Smooth muscle cell (in vitro differentiated cells): ENCODE results near the gene CACNA2D1. TPM values are rescaled to one million over a fixed set of nuclear protein-coding genes. Genes with fewer than 3 reads are reported as not detected.

Experiments used
- DNase-seq: peaks from one replicate; lab custom pipeline; 2025; ENCODE audit not compliant: unreplicated experiment; lab: John Stamatoyannopoulos, UW
- H2AFZ ChIP-seq: fragments of 200-600 bp; sonication (generic); 2 replicates; pipeline ENCODE4 v1.6.0; 2016; ENCODE audit warnings: antibody characterized with exemption, low read depth, mild to moderate bottlenecking
- H3F3A ChIP-seq: fragments of 200-600 bp; sonication (generic); 2 replicates; pipeline ENCODE4 v1.6.0; 2017; ENCODE audit warnings: antibody characterized with exemption, low read depth
- H3K27ac ChIP-seq: fragments of 200-600 bp; sonication (generic); 2 replicates; pipeline ENCODE4 v1.5.1; 2016; ENCODE audit warnings: low read depth, mild to moderate bottlenecking
- H3K27me3 ChIP-seq: fragments of 200-600 bp; sonication (generic); 2 replicates; pipeline ENCODE4 v1.6.1; 2016; ENCODE audit warnings: low read depth, mild to moderate bottlenecking
- H3K36me3 ChIP-seq: fragments of 200-600 bp; sonication (generic); 2 replicates; pipeline ENCODE4 v1.5.1; 2016; ENCODE audit warnings: low read depth
- H3K4me1 ChIP-seq: fragments of 200-600 bp; sonication (generic); 2 replicates; pipeline ENCODE4 v1.5.1; 2016; ENCODE audit warnings: low read depth
- H3K4me2 ChIP-seq: fragments of 200-600 bp; sonication (generic); 2 replicates; pipeline ENCODE4 v1.6.0; 2016; ENCODE audit warnings: mild to moderate bottlenecking
- H3K4me3 ChIP-seq: fragments of 200-600 bp; sonication (generic); 2 replicates; pipeline ENCODE4 v1.5.1; 2016; ENCODE audit warnings: mild to moderate bottlenecking
- H3K79me2 ChIP-seq: fragments of 200-600 bp; sonication (generic); 2 replicates; pipeline ENCODE4 v1.6.0; 2016; ENCODE audit warnings: low read depth, mild to moderate bottlenecking
- H3K9ac ChIP-seq: fragments of 200-600 bp; sonication (generic); 2 replicates; pipeline ENCODE4 v1.6.0; 2016; ENCODE audit warnings: low read depth
- H3K9me3 ChIP-seq: fragments of 200-600 bp; sonication (generic); replicated peaks from 2 replicates; pipeline ENCODE4 v1.5.1; 2016; ENCODE audit warnings: low read depth
- H4K20me1 ChIP-seq: fragments of 200-600 bp; sonication (generic); 2 replicates; pipeline ENCODE4 v1.6.0; 2016; ENCODE audit warnings: low read depth
- CTCF ChIP-seq: fragments of 200-600 bp; sonication (generic); IDR thresholded peaks from 2 replicates; pipeline ENCODE4 v1.5.1; 2017; ENCODE audit warnings: borderline replicate concordance, mild to moderate bottlenecking, antibody characterized with exemption; ENCODE audit not compliant: insufficient read depth, poor library complexity, severe bottlenecking
- WGBS: methylation state at CpG from one replicate; pipeline ENCODE4 v1.1.7; 2016; ENCODE audit warnings: low lambda C conversion rate; 5-methylcytosine and 5-hydroxymethylcytosine counted together
- polyA plus RNA-seq: library from polyadenylated mRNA; unstranded; fragments of >200 nt; fragmentation: Nextera tagmentation; extraction: Ambion mirVana; gene quantifications from 2 replicates; pipeline ENCODE4 v1.2.1, GENCODE V29; 2016
- total RNA-seq: library from RNA; depleted of rRNA; stranded (reverse); fragments of >200 nt; gene quantifications from 2 replicates; pipeline ENCODE4 v1.2.3, GENCODE V29; 2014

The CACNA2D1 gene
- total and polyA plus RNA-seq, 2 experiments from 2014 or later = 4.1 to 39.3 TPM

- Histone ChIP-seq H3K4me1 (peaks cover 24% of the 10 kb centered on the region), H3K9me3 (no peaks in the 10 kb centered on the region), H3K79me2 (no peaks in the 10 kb centered on the region), H2AFZ (no peak overlapping the region), H3K4me3 (no peak overlapping the region), H3K36me3 (no peaks in the 10 kb centered on the region), H3K27me3 (no peaks in the 10 kb centered on the region), H3K27ac (peak overlapping the region; percentile 92), H3F3A (peaks cover 33% of the 10 kb centered on the region), H3K4me2 (peak overlapping the region; percentile 13), H3K9ac (peak overlapping the region; percentile 66), H4K20me1 (no peaks in the 10 kb centered on the region)
- no peak for TF ChIP-seq CTCF
- WGBS = 16% methylated on average over 4 of the region's 4 CpGs
- DNase-seq = no peak
Measured at GRCh38 chr7:82050792-82051191, 392.8 kb downstream of the CACNA2D1 start.

GRCh38 chr7:82049891-82050533 lies 393.6 kb downstream of the CACNA2D1 start:
- peak overlapping the region; percentile 92 for H3K27ac ChIP-seq
- H3K4me2 ChIP-seq = peak overlapping the region; percentile 68
- H3K79me2 ChIP-seq = no peaks in the 10 kb centered on the region
- H3K36me3 ChIP-seq = no peaks in the 10 kb centered on the region
- H3K4me3 ChIP-seq = no peak overlapping the region
- H3K27me3 ChIP-seq = no peaks in the 10 kb centered on the region
- H3K9ac ChIP-seq = peak overlapping the region; percentile 66
- H4K20me1 ChIP-seq = no peaks in the 10 kb centered on the region
- peaks cover 33% of the 10 kb centered on the region for H3F3A ChIP-seq
- no peak for TF ChIP-seq CTCF
- no peak for DNase-seq
- no peak overlapping the region for H2AFZ ChIP-seq
- H3K9me3 ChIP-seq = no peaks in the 10 kb centered on the region
- 18% methylated on average over 1 of the region's 1 CpG for WGBS
- peaks cover 24% of the 10 kb centered on the region for H3K4me1 ChIP-seq

- Histone ChIP-seq H3K9ac (peak overlapping the region; percentile 53), H3K4me1 (peaks cover 24% of the 10 kb centered on the region), H3K27ac (peak overlapping the region; percentile 92), H3K27me3 (no peaks in the 10 kb centered on the region), H3F3A (peaks cover 33% of the 10 kb centered on the region), H3K36me3 (no peaks in the 10 kb centered on the region), H3K79me2 (no peaks in the 10 kb centered on the region), H2AFZ (no peak overlapping the region), H3K4me3 (no peak overlapping the region), H3K9me3 (no peaks in the 10 kb centered on the region), H4K20me1 (no peaks in the 10 kb centered on the region), H3K4me2 (peak overlapping the region; percentile 68)
- TF ChIP-seq CTCF = no peak
- 27% methylated on average over 5 of the region's 5 CpGs for WGBS
- DNase-seq = no peak
Measured at GRCh38 chr7:82049442-82049841, 394.1 kb downstream of the CACNA2D1 start.

- WGBS = 27% methylated on average over 2 of the region's 2 CpGs
- peaks cover 11% of the 10 kb centered on the region for H3F3A ChIP-seq
- no peaks in the 10 kb centered on the region for H4K20me1 ChIP-seq
- no peak overlapping the region for H3K9ac ChIP-seq
- H3K27me3 ChIP-seq = no peaks in the 10 kb centered on the region
- no peaks in the 10 kb centered on the region for H3K9me3 ChIP-seq
- H2AFZ ChIP-seq = no peak overlapping the region
- no peak overlapping the region for H3K27ac ChIP-seq
- H3K4me2 ChIP-seq = no peak overlapping the region
- no peaks in the 10 kb centered on the region for H3K79me2 ChIP-seq
- H3K4me1 ChIP-seq = peaks cover 6% of the 10 kb centered on the region
- no peak overlapping the region for H3K4me3 ChIP-seq
- TF ChIP-seq CTCF = peak; percentile 92
- H3K36me3 ChIP-seq = no peaks in the 10 kb centered on the region
- DNase-seq = no peak
Measured at GRCh38 chr7:82044497-82045080, 399.0 kb downstream of the CACNA2D1 start.
